G401 (cell line): ENCODE data around the gene TRIM41. TPM values are rescaled to one million over a fixed set of nuclear protein-coding genes. Genes with fewer than 3 reads are reported as not detected.
"Not testable (repeated sequence)": the region's sequence is repeated elsewhere in the genome, so short reads cannot be mapped to it uniquely, and the experiment has no call there.

Experiments used
- DNase-seq: peaks from one replicate; pipeline ENCODE4 v3.0.0-alpha.2; 2015; ENCODE audit warnings: low spot score
- in situ Hi-C: cut with HindIII; loops from 2 replicates; pipeline ENCODE4 v1.10.0; 2016; ENCODE audit warnings: low sequenced_read_pairs, mixed read lengths
- total RNA-seq: library from RNA; depleted of rRNA; stranded (reverse); fragments of >200 nt; shearing (Covaris generic); gene quantifications from 2 replicates; pipeline ENCODE4 v1.2.3, GENCODE V29; 2014; rRNA removed

Gene TRIM41
- total RNA-seq, 1 experiment from 2014 or later, result 23.0 TPM

GRCh38 chr5:181267907-181268306 is 44.8 kb downstream of the TRIM41 start:
- in situ Hi-C loops, DNase-seq: not testable (repeated sequence)

- DNase-seq, result no peak
- in situ Hi-C loops, result no loop called here
These were observed 48.0 kb downstream of the TRIM41 start for GRCh38 chr5:181271081-181271480.

GRCh38 chr5:181273433-181273744 is 50.3 kb downstream of the TRIM41 start:
- DNase-seq, in situ Hi-C loops: not testable (repeated sequence)

- in situ Hi-C loops, result no loop called here
These were observed 57.2 kb downstream of the TRIM41 start for GRCh38 chr5:181280251-181280762.

GRCh38 chr5:181281077-181281983 is 58.2 kb downstream of the TRIM41 start:
- DNase-seq, result no peak
- in situ Hi-C loops, result no loop called here

More at GRCh38 chr5:181280251-181280762, 57.2 kb downstream of the TRIM41 start:
- DNase-seq, result no peak

- no peak for DNase-seq
- in situ Hi-C loops, result no loop called here
These were observed 58.9 kb downstream of the TRIM41 start for GRCh38 chr5:181281984-181282316.

GRCh38 chr5:181282415-181282814 is 59.3 kb downstream of the TRIM41 start:
- in situ Hi-C loops, DNase-seq: not testable (repeated sequence)

GRCh38 chr5:181282874-181283273 is 59.8 kb downstream of the TRIM41 start:
- DNase-seq, result no peak
- in situ Hi-C loops, result no loop called here

- in situ Hi-C loops, result no loop called here
- no peak for DNase-seq
These were observed 60.3 kb downstream of the TRIM41 start for GRCh38 chr5:181283347-181283746.

- DNase-seq, in situ Hi-C loops: not testable (repeated sequence)
These were observed 61.0 kb downstream of the TRIM41 start for GRCh38 chr5:181283841-181284755.

Other genes with a start within 250 kb of the TRIM41 start
- gene BTNL3, start 234.4 kb upstream of the TRIM41 start, total RNA-seq, result not detected in 2 replicates
- gene BTNL9, start 183.0 kb upstream of the TRIM41 start, total RNA-seq, result 0.98 and 5.3 TPM in 2 replicates
- gene OR2V1, start 92.1 kb upstream of the TRIM41 start, total RNA-seq, result not detected in 2 replicates
- not detected in 2 replicates for gene OR2V2, start 75.7 kb upstream of the TRIM41 start, total RNA-seq
- gene TRIM7, start 18.1 kb upstream of the TRIM41 start, total RNA-seq, result 3.9 and 5.1 TPM in 2 replicates
- 4,601 and 5,352 TPM in 2 replicates for gene RACK1, start 20.6 kb downstream of the TRIM41 start, total RNA-seq
- gene TRIM52, start 37.9 kb downstream of the TRIM41 start, total RNA-seq, result 2.5 and 3.6 TPM in 2 replicates
- gene OR4F3, start 144.0 kb downstream of the TRIM41 start, total RNA-seq, result 0.31 TPM in 1 of 2 replicates, not detected in the other